H1 (cell line): Measurements from ENCODE around the gene NHLH2. TPM values are rescaled to one million over a fixed set of nuclear protein-coding genes. Genes with fewer than 3 reads are reported as not detected.

Source experiments
- BCL11A ChIP-seq, 2 experiments: IDR thresholded peaks; one replicate each; pipeline ENCODE4 v1.6.1; 2011; ENCODE audit warnings: low read depth in 2 of 2, low read length in 2 of 2, mild to moderate bottlenecking in 2 of 2
- BRCA1 ChIP-seq: IDR thresholded peaks from 2 replicates; pipeline ENCODE4 v1.6.1; 2012; ENCODE audit warnings: low read depth, low read length, improper control_type of control experiment
- FOSL1 ChIP-seq: IDR thresholded peaks from 2 replicates; pipeline ENCODE4 v1.6.1; 2011; ENCODE audit warnings: mild to moderate bottlenecking, low read depth, low read length, moderate library complexity; ENCODE audit not compliant: insufficient read depth
- JUN ChIP-seq: IDR thresholded peaks from 2 replicates; pipeline ENCODE4 v1.6.1; 2011; ENCODE audit warnings: low read depth, mild to moderate bottlenecking, improper control_type of control experiment, low read length
- KDM4A ChIP-seq: IDR thresholded peaks from one replicate; pipeline ENCODE4 v1.7.1; 2012; ENCODE audit warnings: low read depth, mild to moderate bottlenecking, moderate library complexity, low read length, inconsistent platforms; ENCODE audit not compliant: severe bottlenecking
- polyA plus RNA-seq, 7 experiments: library from polyadenylated mRNA; depleted of rRNA in 3 of 7; stranded (reverse) in 5 of 7; unstranded in 2 of 7; fragments of >200 nt in 5 of 7; fragments of 200-250 nt in 2 of 7; gene quantifications; 1 replicate in 5 of 7; 2 replicates in 1 of 7; 4 replicates in 1 of 7; pipeline versions ENCODE4 v1.2.1 to v1.2.3, GENCODE V29; 2011 to 2013; ENCODE audit warnings: missing spikeins in 2 of 7, mixed read lengths in 2 of 7
- total RNA-seq: library from RNA; stranded (reverse); fragmentation: NEBNext Ultra II Directional; extraction: Animal tissue kit (Norgen Biotek cat#: 25700); gene quantifications from 2 replicates; pipeline ENCODE4 v1.2.1, GENCODE V29; 2021

The NHLH2 gene
- total and polyA plus RNA-seq, 2 of the 8 experiments (the other 6 are each of a cell fraction or from before 2014, with no cell fraction given) = 0.92 to 1.1 TPM

GRCh38 chr1:115837740-115838421 is 3.0 kb downstream of the NHLH2 start (continued):
- no peak for TF ChIP-seq BCL11A (IDR thresholded peaks at IDR 0.05; ENCODE audit: low read depth in 2 of 2, low read length in 2 of 2)
- no peak for TF ChIP-seq FOSL1
- TF ChIP-seq JUN = no peak
- TF ChIP-seq BRCA1 = no peak
- TF ChIP-seq KDM4A = peak; percentile 80
